Calu3 (cell line): Measurements from ENCODE around the gene OBP2B. TPM values are rescaled to one million over a fixed set of nuclear protein-coding genes. Genes with fewer than 3 reads are reported as not detected.
"Not testable (repeated sequence)": the region's sequence is repeated elsewhere in the genome, so short reads cannot be mapped to it uniquely, and the experiment has no call there.

Experiments
- BruUV-seq: library from RNA; stranded (reverse); fragments of 400-500 nt; replicated peaks from 2 replicates; lab custom pipeline; 2021; lab: Mats Ljungman, UMichigan
- CTCF ChIA-PET: fragments of 300-600 bp; sonication (Branson Sonifier 250); formaldehyde crosslinking; loops from one replicate; lab custom pipeline; 2022; ENCODE audit warnings: antibody characterized with exemption; lab: Charles Lee
- DNase-seq: peaks from one replicate; pipeline ENCODE4 v3.0.0; 2022
- H3K27ac Mint-ChIP-seq: one replicate; pipeline ENCODE4 v1.8.0; 2022; ENCODE audit warnings: mixed read lengths; ENCODE audit not compliant: unreplicated experiment
- H3K27me3 Mint-ChIP-seq: one replicate; pipeline ENCODE4 v1.8.0; 2022; ENCODE audit warnings: mixed read lengths; ENCODE audit not compliant: unreplicated experiment
- H3K36me3 Mint-ChIP-seq: one replicate; pipeline ENCODE4 v1.8.0; 2022; ENCODE audit warnings: mild to moderate bottlenecking, moderate library complexity, mixed read lengths; ENCODE audit not compliant: insufficient read depth, unreplicated experiment
- H3K4me1 Mint-ChIP-seq: one replicate; pipeline ENCODE4 v1.8.0; 2022; ENCODE audit warnings: mild to moderate bottlenecking, low read depth, mixed read lengths; ENCODE audit not compliant: unreplicated experiment
- H3K4me3 Mint-ChIP-seq: one replicate; pipeline ENCODE4 v1.8.0; 2022; ENCODE audit warnings: mild to moderate bottlenecking, low read depth, moderate library complexity, mixed read lengths; ENCODE audit not compliant: unreplicated experiment
- H3K9me3 Mint-ChIP-seq: one replicate; pipeline ENCODE4 v1.8.0; 2022; ENCODE audit warnings: low read depth, mixed read lengths; ENCODE audit not compliant: unreplicated experiment
- intact Hi-C: fragments of 100-400 bp; cut with micrococcal nuclease; formaldehyde crosslinking; loops from one replicate; pipeline ENCODE4 v1.10.0; 2022; ENCODE audit not compliant: unreplicated experiment
- total RNA-seq: library from RNA; stranded (reverse); gene quantifications from 2 replicates; pipeline ENCODE4 v1.2.3, GENCODE V29; 2022
- TF ChIP-seq, protein P1 (sequence below): fragments of 200-600 bp; IDR thresholded peaks from one replicate; pipeline ENCODE4 v1.8.0; 2022; ENCODE audit warnings: antibody characterized with exemption; ENCODE audit not compliant: unreplicated experiment

Gene OBP2B
- total RNA-seq, 1 experiment from 2014 or later = not detected

DNA sequence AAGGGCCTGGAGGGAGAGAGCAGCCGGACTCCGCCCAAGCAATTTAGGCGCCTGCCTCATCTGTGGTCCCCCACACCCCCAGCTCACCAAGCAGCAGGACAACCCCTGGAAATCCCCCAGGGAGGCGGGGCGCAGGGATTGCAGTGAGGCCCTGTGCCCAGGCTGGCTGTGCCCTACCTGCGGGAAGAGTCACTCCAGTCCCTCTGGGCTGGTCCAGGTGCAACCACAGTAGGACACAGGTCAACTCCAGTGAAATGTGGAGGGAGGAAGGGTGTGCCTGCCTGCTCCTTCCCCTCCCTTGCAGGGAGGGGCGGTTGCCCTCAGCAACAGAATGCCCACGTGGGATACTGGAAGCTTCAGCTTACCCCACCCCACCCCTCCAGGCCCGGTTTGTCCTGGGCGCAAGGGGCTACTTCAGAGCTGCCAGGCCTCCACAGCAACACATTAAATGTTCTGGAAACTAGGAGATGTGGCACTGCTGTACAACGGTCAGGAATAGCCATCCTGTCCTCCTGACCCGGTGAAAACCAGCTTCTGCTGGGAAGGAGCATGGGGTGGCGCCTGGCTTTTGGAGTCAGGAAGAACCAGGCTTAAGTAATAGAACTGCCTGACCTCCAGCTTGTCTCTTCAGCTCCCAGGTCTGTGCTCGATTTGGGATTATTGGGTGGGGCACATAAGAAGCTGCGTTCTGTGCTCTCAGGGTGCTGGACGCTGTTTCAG is 43.4 kb upstream of the OBP2B start:
- BruUV-seq = no TSS peak
- no peak overlapping the region for H3K27ac Mint-ChIP-seq
- H3K36me3 Mint-ChIP-seq = peaks cover 4% of the 10 kb centered on the region
- TF ChIP-seq, protein P1, sequence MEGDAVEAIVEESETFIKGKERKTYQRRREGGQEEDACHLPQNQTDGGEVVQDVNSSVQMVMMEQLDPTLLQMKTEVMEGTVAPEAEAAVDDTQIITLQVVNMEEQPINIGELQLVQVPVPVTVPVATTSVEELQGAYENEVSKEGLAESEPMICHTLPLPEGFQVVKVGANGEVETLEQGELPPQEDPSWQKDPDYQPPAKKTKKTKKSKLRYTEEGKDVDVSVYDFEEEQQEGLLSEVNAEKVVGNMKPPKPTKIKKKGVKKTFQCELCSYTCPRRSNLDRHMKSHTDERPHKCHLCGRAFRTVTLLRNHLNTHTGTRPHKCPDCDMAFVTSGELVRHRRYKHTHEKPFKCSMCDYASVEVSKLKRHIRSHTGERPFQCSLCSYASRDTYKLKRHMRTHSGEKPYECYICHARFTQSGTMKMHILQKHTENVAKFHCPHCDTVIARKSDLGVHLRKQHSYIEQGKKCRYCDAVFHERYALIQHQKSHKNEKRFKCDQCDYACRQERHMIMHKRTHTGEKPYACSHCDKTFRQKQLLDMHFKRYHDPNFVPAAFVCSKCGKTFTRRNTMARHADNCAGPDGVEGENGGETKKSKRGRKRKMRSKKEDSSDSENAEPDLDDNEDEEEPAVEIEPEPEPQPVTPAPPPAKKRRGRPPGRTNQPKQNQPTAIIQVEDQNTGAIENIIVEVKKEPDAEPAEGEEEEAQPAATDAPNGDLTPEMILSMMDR = no peak
- CTCF ChIA-PET = interaction anchor here (0.6 to 0.9 kb wide), 4 partner anchors 12 to 78 kb away, joined by 3 to 4 read pairs (median 3); no protein-coding TSS in a partner anchor
- H3K9me3 Mint-ChIP-seq = no peaks in the 10 kb centered on the region
- H3K4me1 Mint-ChIP-seq = peaks cover 15% of the 10 kb centered on the region
- intact Hi-C loops = no loop called here
- H3K27me3 Mint-ChIP-seq = no peaks in the 10 kb centered on the region
- DNase-seq = peak; percentile 65
- H3K4me3 Mint-ChIP-seq = no peak overlapping the region

DNA sequence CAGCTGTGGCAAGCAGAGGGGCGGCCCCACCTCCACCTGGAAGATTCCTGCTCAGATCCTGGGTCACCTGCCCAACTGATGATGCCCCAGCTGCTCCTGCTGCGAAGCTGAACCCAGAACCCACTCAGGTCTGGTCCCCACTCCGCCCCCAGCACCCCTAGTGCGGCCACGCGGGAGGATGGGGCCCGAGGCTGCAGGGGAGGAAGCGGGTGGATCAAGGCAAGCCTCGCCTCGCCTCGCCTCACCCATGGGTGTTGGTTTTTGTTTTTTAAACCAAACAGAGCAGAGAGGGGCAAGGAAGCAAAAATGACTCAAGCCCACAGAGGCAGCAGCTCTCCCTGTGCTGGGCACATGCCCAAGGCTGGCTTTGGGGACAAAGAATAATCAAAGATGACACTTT is 42.7 kb upstream of the OBP2B start:
- TF ChIP-seq, protein P1 = no peak
- BruUV-seq = no TSS peak
- DNase-seq = no peak
- H3K4me3 Mint-ChIP-seq = no peak overlapping the region
- CTCF ChIA-PET = no interaction called here
- H3K27me3 Mint-ChIP-seq = no peaks in the 10 kb centered on the region
- peaks cover 4% of the 10 kb centered on the region for H3K36me3 Mint-ChIP-seq
- intact Hi-C loops = no loop called here
- H3K4me1 Mint-ChIP-seq = peaks cover 15% of the 10 kb centered on the region
- no peak overlapping the region for H3K27ac Mint-ChIP-seq
- no peaks in the 10 kb centered on the region for H3K9me3 Mint-ChIP-seq

DNA sequence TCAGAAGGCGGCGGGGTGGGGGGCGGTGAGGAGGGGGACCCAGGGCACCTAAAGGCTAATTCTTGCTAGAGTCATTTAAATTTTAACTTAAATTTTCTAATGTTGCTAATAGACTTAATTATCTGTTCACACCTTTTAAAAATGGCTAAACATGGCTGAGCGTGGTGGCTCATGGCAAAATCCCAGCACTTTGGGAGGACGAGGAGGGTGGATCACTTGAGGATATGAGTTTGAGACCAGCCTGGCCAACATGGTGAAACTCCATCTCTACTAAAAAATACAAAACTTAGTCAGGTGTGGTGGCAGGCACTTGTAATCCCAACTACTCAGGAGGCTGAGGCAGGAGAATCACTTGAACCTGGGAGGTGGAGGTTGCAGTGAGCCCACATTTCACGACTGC is 42.2 kb upstream of the OBP2B start:
- BruUV-seq, H3K27ac Mint-ChIP-seq, DNase-seq, CTCF ChIA-PET, H3K9me3 Mint-ChIP-seq, intact Hi-C loops, H3K27me3 Mint-ChIP-seq, H3K4me3 Mint-ChIP-seq, H3K36me3 Mint-ChIP-seq: not testable (repeated sequence)
- peaks cover 15% of the 10 kb centered on the region for H3K4me1 Mint-ChIP-seq

DNA sequence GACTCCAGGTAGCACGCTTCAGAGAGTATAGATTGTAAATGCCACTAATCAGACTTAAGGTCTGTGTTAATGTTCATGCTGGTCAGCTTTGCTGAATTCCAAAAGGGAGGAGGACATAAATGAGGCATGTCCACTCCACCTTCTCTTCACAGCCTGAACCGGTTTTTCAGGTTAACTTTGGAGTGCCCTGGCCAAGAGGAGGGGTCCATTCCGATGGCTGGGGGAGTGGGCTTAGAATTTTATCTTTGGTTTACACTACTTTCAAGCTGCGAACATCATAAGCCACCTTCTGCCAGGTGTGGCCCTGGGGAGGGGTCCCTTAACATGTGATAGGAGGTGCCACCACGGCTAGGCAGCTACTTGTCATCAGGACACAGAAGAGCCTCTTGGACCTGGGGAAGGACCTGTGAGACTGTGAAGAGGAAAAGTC is 41.7 kb upstream of the OBP2B start:
- Mint-ChIP-seq H3K27ac (no peak overlapping the region), H3K4me3 (no peak overlapping the region), H3K36me3 (peaks cover 4% of the 10 kb centered on the region), H3K27me3 (no peaks in the 10 kb centered on the region), H3K4me1 (peaks cover 15% of the 10 kb centered on the region), H3K9me3 (no peaks in the 10 kb centered on the region)
- peak; percentile 34 for DNase-seq
- BruUV-seq = no TSS peak
- intact Hi-C loops = no loop called here
- CTCF ChIA-PET = no interaction called here
- TF ChIP-seq, protein P1 = no peak

DNA sequence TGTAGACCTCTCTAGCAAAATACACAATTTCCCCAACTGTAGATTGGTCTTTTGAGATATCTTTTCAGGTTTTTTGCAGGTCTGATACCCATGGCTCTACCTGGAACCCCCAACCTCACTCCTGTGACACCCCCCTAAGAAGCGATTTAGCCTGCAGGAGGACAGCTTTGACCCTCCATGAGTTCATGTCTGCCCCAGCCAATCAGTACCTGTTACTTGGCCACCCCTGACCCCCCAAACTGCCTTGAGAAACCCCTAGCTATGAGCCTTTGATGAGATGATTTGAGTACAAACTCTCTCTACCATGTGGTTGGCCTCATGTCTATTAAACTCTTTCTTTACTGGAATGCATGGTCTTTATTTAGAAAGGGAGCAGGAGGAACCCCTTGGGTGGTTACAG is 40.3 kb upstream of the OBP2B start:
- H3K27ac Mint-ChIP-seq = no peak overlapping the region
- no peaks in the 10 kb centered on the region for H3K9me3 Mint-ChIP-seq
- CTCF ChIA-PET = interaction anchor here (0.7 kb wide), 1 partner anchor 893 kb away, joined by 3 read pairs; no protein-coding TSS in a partner anchor
- H3K27me3 Mint-ChIP-seq = no peaks in the 10 kb centered on the region
- DNase-seq = no peak
- no peak overlapping the region for H3K4me3 Mint-ChIP-seq
- BruUV-seq = no TSS peak
- intact Hi-C loops = no loop called here
- TF ChIP-seq, protein P1 = no peak
- H3K36me3 Mint-ChIP-seq = peaks cover 4% of the 10 kb centered on the region
- peaks cover 15% of the 10 kb centered on the region for H3K4me1 Mint-ChIP-seq
